IMR-90 (cell line): ENCODE data around the gene TINAGL1. TPM values are rescaled to one million over a fixed set of nuclear protein-coding genes. Genes with fewer than 3 reads are reported as not detected.

Experiments
- ATAC-seq: fragments of 200-7000 bp; cut with Tn5 transposase; 2 replicates; pipeline ENCODE4 v1.9.1; 2020; ENCODE audit warnings: low read depth, mild to moderate bottlenecking, moderate library complexity
- BruUV-seq: library from RNA; stranded (reverse); fragments of 400-500 nt; replicated peaks from 2 replicates; lab custom pipeline; 2021; lab: Mats Ljungman, UMichigan
- CTCF ChIA-PET: fragments of 300-600 bp; formaldehyde crosslinking; extraction: SDS; loops from one replicate; lab custom pipeline; 2021; ENCODE audit warnings: antibody characterized with exemption; lab: Yijun Ruan, JAX
- POLR2A ChIA-PET: fragments of 300-600 bp; sonication (Branson Sonifier 250); formaldehyde crosslinking; loops from one replicate; lab custom pipeline; 2022; ENCODE audit warnings: antibody characterized with exemption; ENCODE audit not compliant: unreplicated experiment; lab: Charles Lee
- DNase-seq: peaks from one replicate; pipeline ENCODE4 v3.0.0; 2013
- H2AFZ ChIP-seq: replicated peaks from 2 replicates; pipeline ENCODE3; 2013; ENCODE audit warnings: low read length, mild to moderate bottlenecking; ENCODE audit not compliant: poor library complexity
- H2AK5ac ChIP-seq: 2 replicates; pipeline ENCODE4 v1.6.1; 2013; ENCODE audit warnings: low read depth, low read length, inconsistent platforms
- H2AK9ac ChIP-seq: replicated peaks from 2 replicates; pipeline ENCODE3; 2013; ENCODE audit warnings: mild to moderate bottlenecking, low read depth, low read length, moderate library complexity; ENCODE audit not compliant: poor library complexity
- H2BK120ac ChIP-seq: 2 replicates; pipeline ENCODE4 v1.6.1; 2013; ENCODE audit warnings: low read depth, low read length, inconsistent platforms
- H2BK15ac ChIP-seq: 3 replicates; pipeline ENCODE4 v1.6.1; 2013; ENCODE audit warnings: low read depth, low read length, inconsistent platforms
- H2BK20ac ChIP-seq: 2 replicates; pipeline ENCODE4 v1.6.1; 2013; ENCODE audit warnings: low read depth, mild to moderate bottlenecking, inconsistent platforms, low read length, moderate library complexity
- H2BK5ac ChIP-seq: 2 replicates; pipeline ENCODE4 v1.6.1; 2013; ENCODE audit warnings: mild to moderate bottlenecking, low read depth, low read length, inconsistent platforms; ENCODE audit not compliant: poor library complexity, severe bottlenecking
- H3K14ac ChIP-seq: replicated peaks from 2 replicates; pipeline ENCODE4 v1.6.1; 2013; ENCODE audit warnings: low read depth, low read length, inconsistent platforms
- H3K18ac ChIP-seq: 2 replicates; pipeline ENCODE4 v1.6.1; 2013; ENCODE audit warnings: low read depth, low read length, control low read depth
- H3K23ac ChIP-seq: 2 replicates; pipeline ENCODE4 v1.6.1; 2013; ENCODE audit warnings: low read depth, low read length, inconsistent platforms
- H3K27ac ChIP-seq: 2 replicates; pipeline ENCODE4 v1.5.1; 2013; ENCODE audit warnings: mild to moderate bottlenecking, control low read depth, low read length; ENCODE audit not compliant: insufficient read depth
- H3K27me3 ChIP-seq: 2 replicates; pipeline ENCODE4 v1.6.1; 2013; ENCODE audit warnings: low read length; ENCODE audit not compliant: control insufficient read depth, insufficient read depth
- H3K36me3 ChIP-seq: 2 replicates; pipeline ENCODE4 v1.6.1; 2013; ENCODE audit warnings: low read length, mixed read lengths; ENCODE audit not compliant: control insufficient read depth, insufficient read depth
- H3K4ac ChIP-seq: 2 replicates; pipeline ENCODE4 v1.6.1; 2013; ENCODE audit warnings: low read depth, low read length, inconsistent platforms
- H3K4me1 ChIP-seq: 2 replicates; pipeline ENCODE4 v1.6.1; 2013; ENCODE audit warnings: low read length, mixed read lengths; ENCODE audit not compliant: control insufficient read depth, insufficient read depth
- H3K4me2 ChIP-seq: 2 replicates; pipeline ENCODE4 v1.6.1; 2013; ENCODE audit warnings: low read depth, mild to moderate bottlenecking, control low read depth, low read length, moderate library complexity
- H3K4me3 ChIP-seq: 2 replicates; pipeline ENCODE4 v1.5.1; 2013; ENCODE audit warnings: low read depth, mild to moderate bottlenecking, control low read depth, low read length, moderate library complexity; ENCODE audit not compliant: insufficient read depth
- H3K56ac ChIP-seq: 2 replicates; pipeline ENCODE4 v1.6.1; 2013; ENCODE audit warnings: low read length, inconsistent platforms; ENCODE audit not compliant: insufficient read depth; ENCODE audit errors: extremely low read depth
- H3K79me1 ChIP-seq, 2 experiments: 2 replicates each; pipeline ENCODE4 v1.6.1; 2013; ENCODE audit warnings: low read length in 2 of 2, inconsistent platforms in 1 of 2, low read depth in 1 of 2
- H3K9ac ChIP-seq: 2 replicates; pipeline ENCODE4 v1.6.1; 2013; ENCODE audit warnings: low read depth, low read length, control low read depth
- H3K9me1 ChIP-seq: 2 replicates; pipeline ENCODE4 v1.6.1; 2013; ENCODE audit warnings: low read length, inconsistent platforms; ENCODE audit not compliant: insufficient read depth
- H3K9me3 ChIP-seq: 2 replicates; pipeline ENCODE4 v1.6.1; 2013; ENCODE audit warnings: low read length; ENCODE audit not compliant: control insufficient read depth, insufficient read depth
- H4K20me1 ChIP-seq: 2 replicates; pipeline ENCODE4 v1.6.1; 2013; ENCODE audit warnings: low read length, inconsistent platforms; ENCODE audit not compliant: insufficient read depth
- H4K5ac ChIP-seq: 2 replicates; pipeline ENCODE4 v1.6.1; 2013; ENCODE audit warnings: mild to moderate bottlenecking, low read depth, low read length, control low read depth
- H4K8ac ChIP-seq, 2 experiments: 2 replicates each; pipeline ENCODE4 v1.6.1; 2013; ENCODE audit warnings: low read depth in 2 of 2, low read length in 2 of 2, control low read depth in 1 of 2, inconsistent platforms in 1 of 2
- H4K91ac ChIP-seq: 2 replicates; pipeline ENCODE4 v1.6.1; 2013; ENCODE audit warnings: low read depth, low read length, inconsistent platforms; ENCODE audit not compliant: insufficient read depth
- RAD21 ChIP-seq: IDR thresholded peaks from 2 replicates; pipeline ENCODE4 v1.6.1; 2012; ENCODE audit warnings: low read length, improper control_type of control experiment
- WGBS, 2 experiments: methylation state at CpG; one replicate each; pipeline versions ENCODE4 v1.1.5 to v1.1.7; 2013; ENCODE audit warnings: missing lambda C conversion rate in 2 of 2; ENCODE audit not compliant: insufficient read length in 1 of 2; ENCODE audit errors: extremely low coverage in 2 of 2; 5-methylcytosine and 5-hydroxymethylcytosine counted together
- dilution Hi-C: fragments of 300-500 bp; cut with HindIII; formaldehyde crosslinking; loops from one replicate; pipeline ENCODE4 v1.14.3; 2018; ENCODE audit warnings: low sequenced_read_pairs; ENCODE audit not compliant: unreplicated experiment
- in situ Hi-C: fragments of 300-500 bp; cut with MboI; formaldehyde crosslinking; loops from 3 replicates; pipeline ENCODE4 v1.14.3; 2019; ENCODE audit warnings: low sequenced_read_pairs, inconsistent platforms, mixed read lengths
- intact Hi-C: fragments of 100-400 bp; cut with micrococcal nuclease; formaldehyde crosslinking; loops from 2 replicates; pipeline ENCODE4 v1.10.0; 2022
- polyA plus RNA-seq, 3 experiments: library from polyadenylated mRNA; depleted of rRNA; stranded (reverse); fragments of >200 nt; gene quantifications; 2 replicates each; pipeline ENCODE4 v1.2.3, GENCODE V29; 2012; ENCODE audit warnings: low replicate concordance in 1 of 3
- total RNA-seq: library from RNA; depleted of rRNA; stranded (reverse); fragments of >200 nt; gene quantifications from 2 replicates; pipeline ENCODE4 v1.2.3, GENCODE V29; 2012
- TF ChIP-seq, protein P1 (sequence below): fragments of 150-350 bp; IDR thresholded peaks from 2 replicates; pipeline ENCODE4 v1.6.1; 2017; ENCODE audit warnings: mild to moderate bottlenecking, antibody characterized with exemption, low read length, low read depth

TINAGL1 gene
- total and polyA plus RNA-seq, 2 of the 4 experiments (the other 2 are of a cell fraction): 0.54 to 1.5 TPM

DNA sequence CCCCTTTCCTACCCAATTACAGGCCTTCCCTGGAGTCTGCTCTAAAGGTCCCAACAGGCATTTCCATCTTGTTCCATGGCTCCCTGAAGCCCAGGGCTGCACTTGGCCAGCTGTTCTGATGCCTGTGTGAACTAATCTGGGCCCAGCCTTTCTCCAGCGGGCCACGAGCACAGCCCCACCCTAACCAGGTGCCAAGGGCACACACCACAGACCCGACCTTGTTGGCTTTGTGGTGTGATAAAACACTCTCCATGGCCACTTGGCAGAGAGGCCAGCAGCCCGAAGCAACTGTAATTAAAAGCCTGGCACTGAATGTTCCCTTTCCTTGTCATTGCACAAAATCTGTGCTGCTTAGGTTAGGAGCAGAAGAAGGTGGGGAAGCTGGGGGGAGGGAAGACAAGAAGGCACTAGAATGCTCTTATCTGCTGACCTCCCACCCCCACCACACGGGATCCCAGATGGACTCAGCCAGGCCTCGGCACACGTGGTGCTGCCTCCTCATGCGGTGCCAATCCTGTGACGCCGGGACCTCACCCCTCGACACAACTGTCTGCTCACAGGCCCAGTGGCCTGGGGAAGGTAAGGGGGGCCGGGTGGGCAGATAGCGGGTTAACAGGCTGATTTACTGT, 51.1 kb downstream of the TINAGL1 start:
- H3K4me1 ChIP-seq: peaks cover 8% of the 10 kb centered on the region
- no peak overlapping the region for H3K4ac ChIP-seq
- H3K4me2 ChIP-seq: no peak overlapping the region
- H3K23ac ChIP-seq: no peak overlapping the region
- H4K91ac ChIP-seq: no peak overlapping the region
- no peak overlapping the region for H2BK5ac ChIP-seq
- POLR2A ChIA-PET: no interaction called here
- WGBS, 2 experiments: 60% methylated on average over 1 of the region's 13 CpGs; no CpG with 5 or more reads in 1 of the 2 experiments
- H2AK5ac ChIP-seq: no peak overlapping the region
- no peak overlapping the region for H3K4me3 ChIP-seq
- H3K79me1 ChIP-seq: peaks cover 0 to 4% of the 10 kb centered on the region in 2 experiments; a peak in 2 of 4 replicates
- no peak overlapping the region for H2BK20ac ChIP-seq
- DNase-seq (no peak), ATAC-seq (no peak)
- H2AK9ac ChIP-seq: no peak overlapping the region
- H2AFZ ChIP-seq: no peak overlapping the region
- peaks cover 9% of the 10 kb centered on the region; the same call in 1 of the 2 replicates for H3K9me1 ChIP-seq
- no peaks in the 10 kb centered on the region for H3K27me3 ChIP-seq
- no peak overlapping the region for H3K18ac ChIP-seq
- H4K5ac ChIP-seq: no peak overlapping the region
- no peak overlapping the region for H3K56ac ChIP-seq
- BruUV-seq: no TSS peak
- H4K8ac ChIP-seq: no peak overlapping the region
- H3K9me3 ChIP-seq: no peaks in the 10 kb centered on the region
- 0 out of 2 replicates have a peak, but pooled peaks cover 10% of the 10 kb centered on the region for H4K20me1 ChIP-seq
- H2BK120ac ChIP-seq: no peak overlapping the region
- dilution Hi-C loops (no loop called here), intact Hi-C loops (no loop called here), in situ Hi-C loops (no loop called here)
- H3K27ac ChIP-seq: no peak overlapping the region
- no peak overlapping the region for H3K9ac ChIP-seq
- no peak overlapping the region; the same call in 1 of the 2 replicates for H3K14ac ChIP-seq
- TF ChIP-seq, protein P1, sequence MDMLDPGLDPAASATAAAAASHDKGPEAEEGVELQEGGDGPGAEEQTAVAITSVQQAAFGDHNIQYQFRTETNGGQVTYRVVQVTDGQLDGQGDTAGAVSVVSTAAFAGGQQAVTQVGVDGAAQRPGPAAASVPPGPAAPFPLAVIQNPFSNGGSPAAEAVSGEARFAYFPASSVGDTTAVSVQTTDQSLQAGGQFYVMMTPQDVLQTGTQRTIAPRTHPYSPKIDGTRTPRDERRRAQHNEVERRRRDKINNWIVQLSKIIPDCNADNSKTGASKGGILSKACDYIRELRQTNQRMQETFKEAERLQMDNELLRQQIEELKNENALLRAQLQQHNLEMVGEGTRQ: peak; percentile 22; the same call in 1 of the 2 replicates
- no peak for TF ChIP-seq RAD21
- CTCF ChIA-PET: no interaction called here
- H3K36me3 ChIP-seq: peaks cover 30% of the 10 kb centered on the region
- no peak overlapping the region for H2BK15ac ChIP-seq
